Panc1 (cell line): ENCODE data around the gene SEL1L2. TPM values are rescaled to one million over a fixed set of nuclear protein-coding genes. Genes with fewer than 3 reads are reported as not detected.

Experiments
- ATAC-seq: fragments of 200-7000 bp; cut with Tn5 transposase; 2 replicates; pipeline ENCODE4 v1.9.1; 2020; ENCODE audit warnings: mild to moderate bottlenecking, moderate library complexity
- BruUV-seq: library from RNA; stranded (reverse); fragments of 400-500 nt; replicated peaks from 2 replicates; lab custom pipeline; 2021; lab: Mats Ljungman, UMichigan
- CTCF ChIA-PET: fragments of 300-600 bp; sonication (Branson Sonifier 250); formaldehyde crosslinking; loops from one replicate; lab custom pipeline; 2022; ENCODE audit warnings: antibody characterized with exemption; lab: Charles Lee
- POLR2A ChIA-PET: fragments of 300-600 bp; sonication (Branson Sonifier 250); formaldehyde crosslinking; loops from one replicate; lab custom pipeline; 2022; ENCODE audit warnings: antibody characterized with exemption; lab: Charles Lee
- DNase-seq: peaks from one replicate; pipeline ENCODE4 v3.0.0-alpha.2; 2010; ENCODE audit warnings: low read depth, low spot score
- H3K27ac ChIP-seq: 2 replicates; pipeline ENCODE4 v1.5.1; 2011; ENCODE audit warnings: mild to moderate bottlenecking, low read length, inconsistent platforms
- H3K27me3 ChIP-seq: fragments of 200-500 bp; sonication (Bioruptor generic); 2 replicates; pipeline ENCODE4 v1.6.0; 2014; ENCODE audit warnings: low read length, inconsistent platforms; ENCODE audit not compliant: control insufficient read depth, insufficient read depth
- H3K36me3 ChIP-seq: fragments of 200-500 bp; sonication (Bioruptor generic); 2 replicates; pipeline ENCODE4 v1.5.1; 2014; ENCODE audit warnings: inconsistent platforms, mild to moderate bottlenecking, low read length, moderate library complexity; ENCODE audit not compliant: control insufficient read depth, insufficient read depth
- H3K4me1 ChIP-seq: 2 replicates; pipeline ENCODE4 v1.5.1; 2011; ENCODE audit warnings: inconsistent platforms, mild to moderate bottlenecking, low read length, moderate library complexity; ENCODE audit not compliant: control insufficient read depth, insufficient read depth
- H3K4me3 ChIP-seq, 2 experiments: 2 replicates each; pipeline ENCODE4 v1.5.1; 2011 to 2012; ENCODE audit warnings: low read depth in 2 of 2, low read length in 2 of 2, mild to moderate bottlenecking in 2 of 2, inconsistent platforms in 1 of 2, moderate library complexity in 1 of 2
- H3K9me3 ChIP-seq: fragments of 200-500 bp; sonication (Bioruptor generic); 2 replicates; pipeline ENCODE4 v1.5.1; 2014; ENCODE audit warnings: low read depth, mild to moderate bottlenecking, inconsistent platforms, low read length, moderate library complexity; ENCODE audit not compliant: control insufficient read depth, insufficient read depth
- CTCF ChIP-seq: fragments of 450-650 bp; IDR thresholded peaks from 2 replicates; pipeline ENCODE4 v1.5.1; 2017; ENCODE audit warnings: mild to moderate bottlenecking
- POLR2AphosphoS5 ChIP-seq: IDR thresholded peaks from 2 replicates; pipeline ENCODE4 v1.6.1; 2012; ENCODE audit warnings: mild to moderate bottlenecking, low read depth, low read length, moderate library complexity
- REST ChIP-seq, 2 experiments: IDR thresholded peaks; 2 replicates each; pipeline ENCODE4 v1.6.1; 2011 to 2012; ENCODE audit warnings: low read depth in 2 of 2, control low read depth in 1 of 2, low read length in 1 of 2, mild to moderate bottlenecking in 1 of 2, moderate library complexity in 1 of 2; ENCODE audit not compliant: insufficient read depth in 1 of 2
- SIN3A ChIP-seq: IDR thresholded peaks from 2 replicates; pipeline ENCODE4 v1.6.1; 2012; ENCODE audit warnings: low read depth, mild to moderate bottlenecking, low read length, moderate library complexity, borderline replicate concordance; ENCODE audit not compliant: insufficient read depth
- TCF7L2 ChIP-seq: IDR thresholded peaks from 2 replicates; pipeline ENCODE4 v1.6.1; 2011; ENCODE audit warnings: mild to moderate bottlenecking, low read depth, low read length, inconsistent platforms
- in situ Hi-C: cut with HindIII; loops from 2 replicates; pipeline ENCODE4 v1.10.0; 2016; ENCODE audit warnings: low sequenced_read_pairs, low pct_unique_long_range_greater_than_20kb
- intact Hi-C: fragments of 100-400 bp; cut with micrococcal nuclease; formaldehyde crosslinking; loops from one replicate; pipeline ENCODE4 v1.10.0; 2022; ENCODE audit not compliant: unreplicated experiment
- total RNA-seq: library from RNA; stranded (reverse); gene quantifications from one replicate; pipeline ENCODE4 v1.2.1, GENCODE V29; 2021; ENCODE audit not compliant: unreplicated experiment

The SEL1L2 gene
- total RNA-seq, 1 experiment from 2014 or later, result not detected

- intact Hi-C loops (loop anchor here (1.0 kb wide), 1 partner anchor 235 kb away; no protein-coding TSS in a partner anchor), in situ Hi-C loops (no loop called here)
- Histone ChIP-seq H3K4me1 (no peaks in the 10 kb centered on the region), H3K4me3 (no peak overlapping the region), H3K36me3 (peaks cover 22% of the 10 kb centered on the region), H3K27ac (no peak overlapping the region), H3K9me3 (no peaks in the 10 kb centered on the region), H3K27me3 (no peaks in the 10 kb centered on the region)
- ATAC-seq (peak; percentile 82), DNase-seq (peak; percentile 30)
- POLR2A ChIA-PET, result no interaction called here
- BruUV-seq, result no TSS peak
- TF ChIP-seq CTCF, result peak; percentile 74
- no peak for TF ChIP-seq TCF7L2
- CTCF ChIA-PET, result interaction anchor here (0.6 to 2.5 kb wide), 3 partner anchors 32 to 234 kb away, joined by 3 to 7 read pairs (median 4); no protein-coding TSS in a partner anchor
Observed at GRCh38 chr20:13819885-13820645, 170.3 kb downstream of the SEL1L2 start.

GRCh38 chr20:13817342-13817741, 173.1 kb downstream of the SEL1L2 start:
- BruUV-seq, result no TSS peak
- no peak overlapping the region for H3K27ac ChIP-seq
- in situ Hi-C loops (no loop called here), intact Hi-C loops (no loop called here)
- POLR2A ChIA-PET, result no interaction called here
- no peak overlapping the region for H3K4me3 ChIP-seq
- CTCF ChIA-PET, result no interaction called here
- H3K4me1 ChIP-seq, result no peaks in the 10 kb centered on the region
- TF ChIP-seq POLR2AphosphoS5, result no peak
- TF ChIP-seq SIN3A, result no peak
- no peak for TF ChIP-seq REST (IDR thresholded peaks at IDR 0.05; ENCODE audit: insufficient read depth in 1 of 2, low read depth in 2 of 2, low read length in 1 of 2)
- no peak for TF ChIP-seq CTCF
- no peak for TF ChIP-seq TCF7L2
- H3K27me3 ChIP-seq, result no peaks in the 10 kb centered on the region
- H3K36me3 ChIP-seq, result peaks cover 25% of the 10 kb centered on the region
- no peak for ATAC-seq
- H3K9me3 ChIP-seq, result no peaks in the 10 kb centered on the region
- DNase-seq, result peak; percentile 4
